GM12891 (cell line): Measurements from ENCODE around the gene CABP2. TPM values are rescaled to one million over a fixed set of nuclear protein-coding genes. Genes with fewer than 3 reads are reported as not detected.
"Not testable (repeated sequence)": the region's sequence is repeated elsewhere in the genome, so short reads cannot be mapped to it uniquely, and the experiment has no call there.

Source experiments
- DNase-seq: peaks from one replicate; pipeline ENCODE4 v3.0.0; 2011; ENCODE audit warnings: low spot score; ENCODE audit not compliant: insufficient read length
- FAIRE-seq: peaks from 2 replicates; lab custom pipeline; 2011; peaks lifted over from hg19 to GRCh38; lab: Jason Lieb, UNC
- PAX5 ChIP-seq: IDR thresholded peaks from 2 replicates; pipeline ENCODE4 v1.6.1; 2011; ENCODE audit warnings: low read length, moderate library complexity, mild to moderate bottlenecking; ENCODE audit not compliant: insufficient read depth, severe bottlenecking
- POLR2A ChIP-seq: IDR thresholded peaks from 2 replicates; pipeline ENCODE4 v1.6.1; 2011; ENCODE audit warnings: low read depth, low read length, control low read depth
- POLR2AphosphoS5 ChIP-seq: IDR thresholded peaks from 2 replicates; pipeline ENCODE4 v1.6.1; 2011; ENCODE audit warnings: low read depth, low read length, control low read depth
- POU2F2 ChIP-seq: IDR thresholded peaks from 2 replicates; pipeline ENCODE4 v1.6.1; 2011; ENCODE audit warnings: low read depth, mild to moderate bottlenecking, control low read depth, low read length, moderate library complexity
- SPI1 ChIP-seq: IDR thresholded peaks from 2 replicates; pipeline ENCODE4 v1.6.1; 2011; ENCODE audit warnings: low read depth, low read length, control low read depth
- TAF1 ChIP-seq: IDR thresholded peaks from 2 replicates; pipeline ENCODE4 v1.6.1; 2011; ENCODE audit warnings: low read depth, low read length, control low read depth
- polyA plus RNA-seq: library from polyadenylated mRNA; unstranded; fragments of >200 nt; gene quantifications from one replicate; pipeline ENCODE4 v1.2.1, GENCODE V29; 2012; ENCODE audit warnings: low read depth, missing spikeins, inconsistent platforms; ENCODE audit not compliant: missing spikeins

CABP2 gene
- polyA plus RNA-seq = not detected

- no peak for FAIRE-seq
- TF ChIP-seq SPI1 (no peak), PAX5 (no peak), TAF1 (no peak), POLR2A (no peak), POU2F2 (no peak), POLR2AphosphoS5 (no peak)
Measured at GRCh38 chr11:67522844-67523555, at the start of gene CABP2. Gene CABP2 (minus strand): TSS chr11:67523446. CDS start chr11:67523326, 120 bp downstream.

GRCh38 chr11:67572747-67573419, 49.6 kb upstream of the CABP2 start:
- FAIRE-seq (peak; percentile 62), DNase-seq (no peak)
- TF ChIP-seq POLR2AphosphoS5 = no peak
- no peak for TF ChIP-seq SPI1
- TF ChIP-seq POLR2A = no peak

More at GRCh38 chr11:67522844-67523555, at the start of gene CABP2:
- no peak for DNase-seq

- DNase-seq (no peak), FAIRE-seq (no peak)
- TF ChIP-seq SPI1 (no peak), TAF1 (no peak), PAX5 (no peak), POU2F2 (no peak), POLR2AphosphoS5 (no peak), POLR2A (no peak)
Measured at GRCh38 chr11:67572305-67572704, 49.1 kb upstream of the CABP2 start.

- DNase-seq = no peak
- TF ChIP-seq TAF1 (no peak), POLR2A (no peak), POLR2AphosphoS5 (no peak), POU2F2 (no peak), PAX5 (no peak), SPI1 (no peak)
- FAIRE-seq = no peak
Measured at GRCh38 chr11:67571443-67571842, 48.2 kb upstream of the CABP2 start.

GRCh38 chr11:67564230-67564629, 41.0 kb upstream of the CABP2 start:
- TF ChIP-seq TAF1 (no peak), POU2F2 (no peak), POLR2AphosphoS5 (no peak), SPI1 (no peak)
- FAIRE-seq (no peak), DNase-seq (no peak)

GRCh38 chr11:67563705-67564114, 40.5 kb upstream of the CABP2 start:
- not testable (repeated sequence) for FAIRE-seq, DNase-seq

GRCh38 chr11:67562963-67563704, 39.9 kb upstream of the CABP2 start:
- TF ChIP-seq POU2F2 = no peak
- no peak for TF ChIP-seq POLR2A
- TF ChIP-seq PAX5 = no peak
- TF ChIP-seq TAF1 = no peak
- TF ChIP-seq SPI1 = no peak
- TF ChIP-seq POLR2AphosphoS5 = no peak
- FAIRE-seq (no peak), DNase-seq (no peak)

- DNase-seq (no peak), FAIRE-seq (peak; percentile 43)
- no peak for TF ChIP-seq POLR2AphosphoS5
- TF ChIP-seq SPI1 = no peak
- peak; percentile 75; the same call in 1 of the 2 replicates for TF ChIP-seq POU2F2
- no peak for TF ChIP-seq TAF1
- TF ChIP-seq PAX5 = peak; percentile 88
- TF ChIP-seq POLR2A = no peak
Measured at GRCh38 chr11:67561971-67562619, 38.8 kb upstream of the CABP2 start.

- FAIRE-seq (peak; percentile 80), DNase-seq (no peak)
- peak; percentile 37; the same call in 1 of the 2 replicates for TF ChIP-seq POU2F2
- TF ChIP-seq POLR2AphosphoS5 = no peak
- TF ChIP-seq SPI1 = peak; percentile 21; the same call in 1 of the 2 replicates
- TF ChIP-seq TAF1 = no peak
- TF ChIP-seq POLR2A = no peak
Measured at GRCh38 chr11:67558084-67558772, 35.0 kb upstream of the CABP2 start.
